Endothelial cell (in vitro differentiated cells): Measurements from ENCODE around the gene WDR77. TPM values are rescaled to one million over a fixed set of nuclear protein-coding genes. Genes with fewer than 3 reads are reported as not detected.

Experiments
- DNase-seq: peaks from one replicate; pipeline ENCODE4 v3.0.0; 2021; ENCODE audit warnings: low spot score
- H3K27ac Mint-ChIP-seq: one replicate; pipeline ENCODE4 v1.8.0; 2021; ENCODE audit warnings: mixed read lengths, inconsistent platforms; ENCODE audit not compliant: unreplicated experiment
- H3K27me3 Mint-ChIP-seq: one replicate; pipeline ENCODE4 v1.8.0; 2021; ENCODE audit warnings: mild to moderate bottlenecking, moderate library complexity, mixed read lengths, inconsistent platforms; ENCODE audit not compliant: unreplicated experiment
- H3K36me3 Mint-ChIP-seq: one replicate; pipeline ENCODE4 v1.8.0; 2021; ENCODE audit warnings: mild to moderate bottlenecking, low read depth, mixed read lengths, inconsistent platforms; ENCODE audit not compliant: unreplicated experiment
- H3K4me1 Mint-ChIP-seq: one replicate; pipeline ENCODE4 v1.8.0; 2021; ENCODE audit warnings: mild to moderate bottlenecking, mixed read lengths, inconsistent platforms; ENCODE audit not compliant: unreplicated experiment
- H3K4me3 Mint-ChIP-seq: one replicate; pipeline ENCODE4 v1.8.0; 2021; ENCODE audit warnings: mild to moderate bottlenecking, mixed read lengths, inconsistent platforms; ENCODE audit not compliant: unreplicated experiment
- H3K9me3 Mint-ChIP-seq: one replicate; pipeline ENCODE4 v1.8.0; 2021; ENCODE audit warnings: mixed read lengths, inconsistent platforms; ENCODE audit not compliant: unreplicated experiment
- total RNA-seq: library from RNA; stranded (reverse); fragmentation: NEBNext Ultra II Directional; extraction: Animal tissue kit (Norgen Biotek cat#: 25700); gene quantifications from one replicate; pipeline ENCODE4 v1.2.1, GENCODE V29; 2021; ENCODE audit not compliant: unreplicated experiment
- TF ChIP-seq, protein P1 (sequence below): fragments of 200-600 bp; sonication (generic); IDR thresholded peaks from one replicate; pipeline ENCODE4 v1.5.0; 2021; ENCODE audit warnings: antibody characterized with exemption; ENCODE audit not compliant: unreplicated experiment

WDR77 gene
- total RNA-seq, 1 donor from 2014 or later, result 46.2 TPM

DNA sequence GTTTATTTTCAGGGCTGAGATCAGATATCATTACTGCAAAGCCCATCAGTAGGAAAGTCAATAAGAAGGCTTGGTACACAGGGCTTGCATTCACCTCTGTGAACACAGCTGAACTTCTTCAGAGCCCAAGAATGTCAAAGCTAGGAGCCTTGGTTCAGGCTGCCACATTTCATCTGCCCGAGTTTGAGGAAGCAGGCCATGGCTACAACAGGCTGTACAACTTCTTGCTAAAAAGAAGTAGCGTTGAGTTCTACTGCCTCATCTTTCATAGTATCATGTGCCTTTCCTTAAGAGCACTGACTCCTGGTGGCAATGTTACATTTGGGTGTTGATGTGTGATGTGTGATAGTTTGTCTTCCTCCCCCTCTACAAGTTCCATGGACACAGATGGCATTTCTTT, 34.8 kb upstream of the WDR77 start:
- H3K27ac Mint-ChIP-seq, result no peak overlapping the region
- H3K27me3 Mint-ChIP-seq, result peaks cover 4% of the 10 kb centered on the region
- TF ChIP-seq, protein P1, sequence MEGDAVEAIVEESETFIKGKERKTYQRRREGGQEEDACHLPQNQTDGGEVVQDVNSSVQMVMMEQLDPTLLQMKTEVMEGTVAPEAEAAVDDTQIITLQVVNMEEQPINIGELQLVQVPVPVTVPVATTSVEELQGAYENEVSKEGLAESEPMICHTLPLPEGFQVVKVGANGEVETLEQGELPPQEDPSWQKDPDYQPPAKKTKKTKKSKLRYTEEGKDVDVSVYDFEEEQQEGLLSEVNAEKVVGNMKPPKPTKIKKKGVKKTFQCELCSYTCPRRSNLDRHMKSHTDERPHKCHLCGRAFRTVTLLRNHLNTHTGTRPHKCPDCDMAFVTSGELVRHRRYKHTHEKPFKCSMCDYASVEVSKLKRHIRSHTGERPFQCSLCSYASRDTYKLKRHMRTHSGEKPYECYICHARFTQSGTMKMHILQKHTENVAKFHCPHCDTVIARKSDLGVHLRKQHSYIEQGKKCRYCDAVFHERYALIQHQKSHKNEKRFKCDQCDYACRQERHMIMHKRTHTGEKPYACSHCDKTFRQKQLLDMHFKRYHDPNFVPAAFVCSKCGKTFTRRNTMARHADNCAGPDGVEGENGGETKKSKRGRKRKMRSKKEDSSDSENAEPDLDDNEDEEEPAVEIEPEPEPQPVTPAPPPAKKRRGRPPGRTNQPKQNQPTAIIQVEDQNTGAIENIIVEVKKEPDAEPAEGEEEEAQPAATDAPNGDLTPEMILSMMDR, result no peak
- no peak for DNase-seq
- H3K36me3 Mint-ChIP-seq, result no peaks in the 10 kb centered on the region
- H3K4me3 Mint-ChIP-seq, result no peak overlapping the region
- H3K9me3 Mint-ChIP-seq, result no peaks in the 10 kb centered on the region
- peaks cover 6% of the 10 kb centered on the region for H3K4me1 Mint-ChIP-seq

DNA sequence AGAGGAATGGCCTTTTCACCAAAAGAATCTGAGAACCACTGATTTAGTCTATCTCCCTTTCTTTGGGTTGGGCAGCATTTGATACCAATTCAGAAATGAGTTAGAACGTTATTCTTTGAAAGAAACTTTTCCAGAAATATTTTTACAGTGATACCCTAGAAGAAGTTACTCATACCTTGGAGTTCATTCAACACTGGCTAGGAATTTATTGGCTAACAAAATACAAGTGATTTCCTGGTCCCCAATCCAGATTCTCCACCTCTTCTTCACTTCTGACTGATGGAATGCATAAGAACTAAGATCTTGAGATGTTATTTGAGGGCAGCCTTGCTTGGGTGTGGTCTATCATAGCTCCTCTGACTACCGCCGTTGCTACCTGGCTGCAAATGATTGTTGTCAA, 34.1 kb upstream of the WDR77 start:
- no peaks in the 10 kb centered on the region for H3K36me3 Mint-ChIP-seq
- no peak overlapping the region for H3K4me3 Mint-ChIP-seq
- TF ChIP-seq, protein P1, result no peak
- DNase-seq, result no peak
- H3K27ac Mint-ChIP-seq, result no peak overlapping the region
- peaks cover 6% of the 10 kb centered on the region for H3K4me1 Mint-ChIP-seq
- no peaks in the 10 kb centered on the region for H3K9me3 Mint-ChIP-seq
- peaks cover 5% of the 10 kb centered on the region for H3K27me3 Mint-ChIP-seq

DNA sequence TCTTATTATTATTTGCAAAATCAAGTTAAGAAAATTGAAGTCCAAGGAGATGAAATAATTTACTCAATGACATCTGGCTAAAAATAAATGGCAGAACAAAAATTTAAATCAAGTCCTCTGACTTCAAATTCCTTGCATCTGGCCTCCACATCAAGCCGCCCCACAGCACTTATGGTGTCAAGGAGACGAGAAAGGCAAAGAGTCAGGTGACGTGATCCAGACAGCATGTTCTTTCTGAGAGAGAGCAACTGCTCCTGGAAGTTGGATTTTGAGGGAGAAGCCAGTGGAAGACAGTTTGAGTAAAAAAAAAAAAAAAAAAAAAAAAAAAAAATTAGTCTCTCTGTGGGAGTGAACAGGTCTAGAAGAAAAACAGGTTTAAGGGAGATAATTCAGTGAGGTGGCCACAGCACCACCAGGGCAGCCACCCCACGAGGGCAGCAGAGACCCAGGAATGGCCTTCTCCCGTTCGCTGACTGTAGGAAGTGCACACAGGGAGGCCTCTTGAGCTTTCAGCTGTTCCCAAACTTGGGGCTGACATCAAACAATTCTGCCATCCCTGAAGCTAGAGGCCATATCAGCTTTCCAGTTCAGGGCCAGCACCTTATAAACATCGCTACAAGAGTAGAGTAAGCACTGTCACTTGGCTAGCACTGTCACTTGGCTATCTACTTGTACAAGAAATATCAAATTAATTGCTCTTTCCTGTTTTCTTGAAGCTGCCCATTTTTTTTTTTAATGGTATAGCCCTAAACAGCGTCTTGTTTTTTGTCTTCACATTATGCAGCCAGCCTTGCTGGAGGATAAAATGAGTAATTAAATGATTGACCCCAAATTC, 32.5 kb upstream of the WDR77 start:
- TF ChIP-seq, protein P1, result no peak
- peaks cover 8% of the 10 kb centered on the region for H3K27me3 Mint-ChIP-seq
- no peak overlapping the region for H3K4me3 Mint-ChIP-seq
- H3K27ac Mint-ChIP-seq, result no peak overlapping the region
- H3K36me3 Mint-ChIP-seq, result no peaks in the 10 kb centered on the region
- H3K9me3 Mint-ChIP-seq, result no peaks in the 10 kb centered on the region
- peak; percentile 78 for DNase-seq
- peaks cover 4% of the 10 kb centered on the region for H3K4me1 Mint-ChIP-seq

DNA sequence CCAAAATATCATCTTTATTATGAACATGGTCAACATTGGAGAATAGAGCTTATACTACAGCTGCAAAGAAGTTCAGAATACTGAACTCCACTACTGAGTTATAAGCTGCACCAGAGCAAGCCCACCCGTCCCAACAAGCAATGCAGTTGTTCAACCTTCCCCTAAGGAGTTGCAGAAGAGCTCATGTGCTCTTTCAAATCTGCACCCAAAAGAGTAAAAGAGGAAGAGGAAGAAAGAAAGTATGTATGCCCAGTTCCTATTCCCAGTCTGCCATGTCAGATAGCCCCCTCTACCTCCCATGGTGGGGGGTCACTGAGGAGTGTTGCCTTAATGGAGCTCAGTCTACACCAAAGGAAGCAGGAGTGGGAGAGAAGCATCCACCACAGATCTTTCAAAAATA, 31.6 kb upstream of the WDR77 start:
- no peak for DNase-seq
- no peaks in the 10 kb centered on the region for H3K9me3 Mint-ChIP-seq
- no peaks in the 10 kb centered on the region for H3K36me3 Mint-ChIP-seq
- no peak overlapping the region for H3K4me3 Mint-ChIP-seq
- H3K4me1 Mint-ChIP-seq, result peaks cover 6% of the 10 kb centered on the region
- TF ChIP-seq, protein P1, result no peak
- peaks cover 9% of the 10 kb centered on the region for H3K27me3 Mint-ChIP-seq
- no peak overlapping the region for H3K27ac Mint-ChIP-seq

DNA sequence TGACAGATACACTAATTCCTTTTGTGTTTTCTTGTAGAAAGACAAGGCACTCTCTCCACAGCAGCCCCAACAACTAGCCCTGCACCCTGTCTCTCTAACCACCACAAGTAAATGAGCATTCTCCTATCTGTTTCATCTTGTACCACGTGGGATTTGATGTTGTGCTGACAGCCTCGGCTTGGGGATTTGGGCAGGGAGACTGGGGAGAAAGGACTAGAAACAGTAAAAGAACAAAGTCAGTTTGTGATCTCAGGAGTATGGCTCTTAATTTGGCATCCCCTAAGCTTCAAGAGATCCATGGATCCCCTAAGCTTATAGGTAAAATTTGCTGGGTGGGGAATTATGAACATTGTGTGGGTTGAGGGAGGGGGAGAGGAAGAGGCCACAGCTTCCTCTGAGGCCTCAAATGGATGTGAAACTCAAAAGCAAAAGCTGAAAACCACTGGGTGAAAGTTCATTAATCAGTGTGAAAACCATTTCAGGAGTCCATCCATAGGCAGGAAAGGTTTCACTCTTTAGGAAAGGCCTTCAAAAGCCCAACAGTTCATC, 27.8 kb upstream of the WDR77 start:
- Mint-ChIP-seq H3K27ac (no peak overlapping the region), H3K27me3 (peaks cover 9% of the 10 kb centered on the region), H3K4me3 (no peak overlapping the region), H3K9me3 (no peaks in the 10 kb centered on the region), H3K4me1 (peaks cover 6% of the 10 kb centered on the region), H3K36me3 (no peaks in the 10 kb centered on the region)
- TF ChIP-seq, protein P1, result no peak
- DNase-seq, result no peak
